HG03196 (cell line): ENCODE measurements around the gene CSPG4.
"Not testable (repeated sequence)": the region's sequence is repeated elsewhere in the genome, so short reads cannot be mapped to it uniquely, and the experiment has no call there.

Experiments
- ATAC-seq: cut with Tn5 transposase; IDR thresholded peaks from one replicate; pipeline ENCODE4 v1.9.1; 2021; ENCODE audit not compliant: unreplicated experiment

CSPG4 gene

DNA sequence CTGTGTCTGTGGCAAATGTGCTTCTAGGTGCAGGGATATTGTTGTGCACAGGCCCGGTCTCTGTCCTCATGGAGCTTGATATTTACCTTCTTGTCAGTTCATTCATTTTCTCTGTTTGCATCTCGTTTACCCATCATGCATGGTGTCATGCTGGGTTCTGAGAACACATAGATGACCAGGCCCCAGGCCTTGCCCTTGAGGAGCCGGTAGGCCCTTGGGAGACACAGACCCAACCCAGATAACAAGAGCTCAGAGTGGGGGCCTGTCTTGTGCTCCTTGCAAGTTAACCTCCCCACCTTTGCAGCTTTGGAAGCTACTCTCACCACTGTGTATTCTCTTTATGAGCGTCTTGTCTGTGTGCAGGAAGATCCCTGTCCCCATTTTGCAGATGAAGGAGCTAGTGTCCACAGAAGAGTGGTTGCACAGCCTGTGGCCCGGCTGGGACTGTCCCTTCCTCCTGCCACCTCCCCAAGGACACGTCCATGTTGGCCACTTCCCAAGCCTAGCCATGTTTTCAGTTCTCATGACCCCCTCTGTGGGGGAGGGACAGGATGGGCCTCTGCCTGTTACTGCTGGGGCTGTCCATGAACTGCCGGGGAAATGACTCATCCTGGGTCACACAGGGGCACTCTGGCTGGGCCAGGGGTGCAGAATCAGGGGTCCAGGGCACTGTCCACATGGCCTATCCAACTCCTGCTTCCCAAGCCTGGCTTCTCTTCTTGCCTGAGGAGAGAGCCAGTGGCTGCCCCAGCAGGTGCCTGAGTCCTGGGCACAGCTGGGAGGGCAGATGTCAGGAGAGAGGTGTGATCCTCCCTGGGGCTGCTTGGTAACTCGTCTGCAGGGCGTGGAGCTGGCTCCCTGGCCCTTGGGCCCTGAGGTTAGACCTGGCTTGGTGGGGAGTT is 61.5 kb downstream of the CSPG4 start:
- ATAC-seq = no peak

DNA sequence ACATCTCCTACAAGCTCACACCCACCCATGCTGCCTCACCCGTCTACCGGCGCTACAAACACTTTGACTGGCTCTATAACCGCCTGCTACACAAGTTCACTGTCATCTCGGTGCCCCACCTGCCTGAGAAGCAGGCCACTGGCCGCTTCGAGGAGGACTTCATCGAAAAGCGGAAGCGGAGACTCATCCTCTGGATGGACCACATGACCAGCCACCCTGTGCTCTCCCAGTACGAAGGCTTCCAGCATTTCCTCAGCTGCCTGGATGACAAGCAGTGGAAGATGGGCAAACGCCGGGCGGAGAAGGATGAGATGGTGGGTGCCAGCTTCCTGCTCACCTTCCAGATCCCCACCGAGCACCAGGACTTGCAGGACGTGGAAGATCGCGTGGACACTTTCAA is 62.8 kb downstream of the CSPG4 start:
- ATAC-seq = no peak

DNA sequence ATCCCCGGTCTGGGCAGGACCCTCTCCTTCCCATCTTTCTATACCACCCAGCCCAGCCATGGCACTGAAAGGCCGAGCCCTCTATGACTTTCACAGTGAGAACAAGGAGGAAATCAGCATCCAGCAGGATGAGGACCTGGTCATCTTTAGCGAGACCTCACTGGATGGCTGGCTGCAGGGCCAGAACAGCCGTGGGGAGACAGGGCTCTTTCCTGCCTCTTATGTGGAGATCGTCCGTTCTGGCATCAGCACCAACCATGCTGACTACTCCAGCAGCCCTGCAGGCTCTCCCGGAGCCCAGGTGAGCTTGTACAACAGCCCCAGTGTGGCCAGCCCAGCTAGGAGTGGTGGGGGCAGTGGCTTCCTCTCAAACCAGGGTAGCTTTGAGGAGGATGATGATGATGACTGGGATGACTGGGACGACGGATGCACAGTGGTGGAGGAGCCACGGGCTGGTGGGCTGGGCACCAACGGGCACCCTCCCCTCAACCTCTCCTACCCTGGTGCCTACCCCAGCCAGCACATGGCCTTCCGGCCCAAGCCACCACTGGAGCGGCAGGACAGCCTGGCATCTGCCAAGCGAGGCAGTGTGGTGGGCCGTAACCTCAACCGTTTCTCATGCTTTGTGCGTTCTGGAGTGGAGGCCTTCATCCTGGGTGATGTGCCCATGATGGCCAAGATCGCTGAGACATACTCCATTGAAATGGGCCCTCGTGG is 63.4 kb downstream of the CSPG4 start:
- ATAC-seq = no peak

DNA sequence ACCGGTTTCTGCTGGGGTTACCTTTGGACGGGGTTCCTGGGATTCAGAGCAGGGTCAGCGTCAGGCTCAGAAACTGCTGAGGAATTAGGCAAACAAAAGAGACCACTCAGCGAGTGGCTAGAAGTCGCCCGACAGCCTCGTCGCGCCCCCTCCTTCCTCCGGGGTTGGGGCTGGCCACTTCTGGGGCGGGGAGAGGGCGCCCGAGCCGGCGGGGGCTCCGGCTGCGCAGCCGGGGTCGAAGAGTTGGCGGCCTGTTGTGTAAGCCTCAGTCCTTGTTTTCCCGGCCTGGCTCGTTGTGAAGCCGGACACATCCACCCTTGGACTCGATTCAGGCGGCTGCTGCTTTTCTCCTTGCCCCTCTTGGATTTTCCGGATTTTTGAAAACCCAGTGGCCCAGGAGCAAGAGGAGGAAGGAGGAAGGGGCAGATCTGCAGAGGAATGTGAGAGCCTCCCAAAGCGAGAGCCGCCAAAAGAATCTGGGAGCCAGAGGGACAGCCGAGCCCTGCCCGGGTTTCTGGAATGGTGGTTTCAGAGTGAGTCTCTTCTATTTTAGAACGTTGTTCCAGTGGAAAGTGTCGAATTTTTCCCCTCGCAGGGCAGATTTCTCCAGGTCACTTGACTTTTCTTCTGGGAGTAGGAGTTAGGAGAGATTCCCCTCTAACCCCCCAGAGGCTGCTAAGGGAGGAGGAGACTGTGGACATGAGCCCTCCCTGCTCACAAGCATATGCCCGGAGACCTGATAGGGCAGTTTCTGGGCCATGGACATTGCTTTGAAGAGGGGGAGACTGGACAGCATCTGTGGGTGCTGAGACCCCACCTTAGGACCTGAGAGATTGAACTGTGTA is 64.3 kb downstream of the CSPG4 start:
- no peak for ATAC-seq

DNA sequence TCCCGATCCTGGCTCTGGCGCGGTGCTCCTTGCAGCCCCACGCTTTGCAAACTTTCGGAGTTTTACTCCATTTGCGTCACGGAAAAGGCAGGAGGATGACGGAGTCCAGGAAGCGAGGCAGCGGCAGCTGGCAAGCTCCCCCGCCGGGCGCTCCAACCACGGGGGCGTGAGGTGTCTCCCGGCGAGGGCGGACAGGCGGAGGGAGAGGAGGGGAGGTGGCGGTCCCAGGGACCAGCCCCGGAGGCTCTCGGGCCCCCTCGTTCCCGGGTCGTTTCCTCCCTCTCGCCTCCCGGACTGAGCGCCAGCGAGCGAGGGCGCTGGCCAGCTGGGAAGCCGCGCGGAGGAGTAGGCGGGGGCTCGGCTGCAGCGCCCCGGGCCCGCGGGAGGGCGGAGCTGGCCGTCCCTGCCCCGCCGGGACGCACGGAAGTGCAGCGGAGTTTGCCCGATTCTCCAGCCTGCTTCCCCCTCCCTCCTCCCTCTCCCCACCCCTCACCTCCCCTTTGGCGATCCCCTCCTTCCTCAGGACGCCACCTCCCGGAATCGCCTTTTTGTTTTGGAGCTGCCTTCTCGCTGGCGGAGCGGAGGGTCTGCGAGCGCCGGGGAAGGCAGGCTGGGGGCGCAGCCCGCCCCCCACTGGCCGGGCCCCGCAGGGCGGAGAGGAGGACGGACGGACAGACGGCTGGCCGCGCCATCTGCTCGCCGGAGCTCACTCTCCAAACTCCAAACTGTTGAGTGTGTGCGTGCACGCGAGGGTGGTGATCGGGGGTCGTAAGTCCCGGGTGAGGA is 65.1 kb downstream of the CSPG4 start, which contains the start of gene SNX33:
TSS of gene SNX33 (plus strand) at position 543 of the 786 bp plus-strand sequence. CDS start 1,191 bp downstream, outside the sequence.
- ATAC-seq = no peak

DNA sequence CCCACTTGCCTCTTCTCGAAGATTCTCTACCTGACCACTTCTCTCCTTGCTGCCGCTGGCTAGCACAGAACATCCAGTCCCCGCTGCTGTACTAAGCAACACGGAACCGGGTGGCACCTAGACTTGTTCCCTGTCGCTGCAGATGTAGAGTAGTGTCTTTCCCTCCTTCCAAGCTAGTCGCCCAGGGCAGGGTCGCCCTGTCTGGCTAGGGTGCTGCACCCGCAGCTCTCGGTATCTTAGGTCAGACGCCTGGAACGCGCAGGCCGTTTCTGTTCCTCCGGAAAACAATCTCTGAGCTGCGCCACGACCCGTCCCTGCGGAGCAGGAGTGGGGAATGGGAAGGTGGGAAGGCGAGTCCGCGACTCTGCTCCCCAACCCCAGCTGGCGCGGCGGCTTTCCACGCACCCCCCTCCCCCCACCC is 65.7 kb downstream of the CSPG4 start:
- no peak for ATAC-seq

DNA sequence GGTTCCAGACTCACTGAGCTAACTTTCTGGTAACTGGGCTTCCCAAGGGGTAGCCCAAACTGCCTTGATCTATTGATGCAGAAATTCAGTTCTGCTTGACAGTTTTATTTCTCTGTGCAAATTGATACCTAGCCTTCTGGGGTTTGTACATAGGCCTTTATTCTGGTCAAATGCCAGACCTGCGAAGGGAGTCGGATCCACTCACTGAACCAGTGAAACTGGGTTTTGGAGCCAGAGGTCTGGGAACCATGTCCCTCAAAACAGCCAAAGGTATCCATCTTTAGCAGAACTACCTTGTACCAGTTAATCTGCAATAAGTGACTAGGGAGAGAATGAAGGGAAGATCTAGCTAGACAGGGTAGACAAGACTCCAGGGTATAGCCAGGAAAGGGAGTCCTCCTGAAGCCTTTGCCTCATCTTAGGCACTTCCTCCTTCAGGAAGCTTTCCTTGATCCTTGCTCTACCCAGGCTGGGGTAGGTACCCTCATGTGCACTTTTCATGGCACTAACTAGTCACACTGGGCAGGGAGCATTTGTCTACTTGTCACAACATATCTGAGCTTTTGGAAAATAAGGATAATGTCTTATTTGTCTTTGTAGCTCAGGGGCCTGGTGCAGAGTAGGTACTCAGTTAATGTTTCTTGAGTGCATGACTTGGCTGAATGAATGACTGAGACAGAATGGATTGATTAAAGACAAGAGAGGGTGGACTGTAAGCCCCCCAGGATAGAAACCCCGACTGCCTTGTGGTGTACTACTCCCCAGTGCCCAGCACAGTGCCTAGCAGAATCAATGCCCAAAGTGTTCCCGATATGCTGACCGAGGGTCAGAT is 66.3 kb downstream of the CSPG4 start:
- ATAC-seq = no peak

DNA sequence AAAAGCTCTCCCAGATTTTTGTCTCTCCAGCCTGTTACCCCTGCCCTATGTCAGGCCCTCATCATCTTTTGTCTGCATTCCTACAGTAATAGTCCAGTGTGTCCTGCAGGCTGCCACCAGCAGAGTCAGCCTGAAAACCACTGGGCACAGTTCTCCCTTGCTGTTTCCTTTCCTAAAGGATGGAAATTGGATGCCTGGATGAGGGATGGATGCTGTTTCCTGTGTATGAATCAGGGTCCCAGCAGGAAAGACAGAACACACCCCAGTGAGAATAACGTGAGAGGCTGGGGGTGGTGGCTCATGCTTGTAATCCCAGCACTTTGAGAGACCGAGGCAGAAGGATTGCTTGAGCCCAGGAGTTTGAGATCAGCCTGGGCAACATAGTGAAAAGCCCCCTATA is 68.3 kb downstream of the CSPG4 start:
- ATAC-seq = no peak

DNA sequence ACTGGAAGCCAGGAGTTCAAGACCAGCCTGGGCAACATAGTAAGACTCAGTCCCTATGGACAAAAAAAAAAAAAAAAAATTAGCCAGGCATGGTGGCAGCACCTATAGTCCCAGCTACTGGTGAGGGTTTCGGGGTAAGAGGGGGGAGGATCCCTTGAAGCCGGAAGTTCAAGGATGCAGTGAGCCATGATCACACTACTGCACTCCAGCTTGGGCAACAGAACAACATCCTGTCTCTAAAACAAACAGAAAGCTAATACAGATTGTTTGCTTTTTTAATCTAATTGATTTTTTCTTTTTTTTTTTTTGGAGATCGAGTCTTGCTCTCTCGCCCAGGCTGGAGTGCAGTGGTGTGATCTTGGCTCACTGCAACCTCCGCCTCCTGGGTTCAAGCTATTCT is 71.0 kb downstream of the CSPG4 start:
- no peak for ATAC-seq

DNA sequence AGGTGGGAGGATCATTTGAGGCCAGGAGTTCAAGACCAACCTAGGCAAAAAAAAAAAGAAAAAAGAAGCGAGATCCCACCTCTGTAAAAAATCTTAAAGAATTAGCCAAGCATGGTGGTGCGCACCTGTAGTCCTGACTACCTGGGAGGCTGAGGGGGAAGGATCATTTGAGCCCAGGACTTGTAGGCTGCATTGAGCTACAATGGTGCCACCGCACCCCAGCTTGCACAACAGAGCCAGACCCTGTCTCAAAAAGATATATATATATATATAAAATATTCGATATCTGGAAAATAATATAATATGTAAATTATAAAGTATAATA is 71.5 kb downstream of the CSPG4 start:
- ATAC-seq = no peak

DNA sequence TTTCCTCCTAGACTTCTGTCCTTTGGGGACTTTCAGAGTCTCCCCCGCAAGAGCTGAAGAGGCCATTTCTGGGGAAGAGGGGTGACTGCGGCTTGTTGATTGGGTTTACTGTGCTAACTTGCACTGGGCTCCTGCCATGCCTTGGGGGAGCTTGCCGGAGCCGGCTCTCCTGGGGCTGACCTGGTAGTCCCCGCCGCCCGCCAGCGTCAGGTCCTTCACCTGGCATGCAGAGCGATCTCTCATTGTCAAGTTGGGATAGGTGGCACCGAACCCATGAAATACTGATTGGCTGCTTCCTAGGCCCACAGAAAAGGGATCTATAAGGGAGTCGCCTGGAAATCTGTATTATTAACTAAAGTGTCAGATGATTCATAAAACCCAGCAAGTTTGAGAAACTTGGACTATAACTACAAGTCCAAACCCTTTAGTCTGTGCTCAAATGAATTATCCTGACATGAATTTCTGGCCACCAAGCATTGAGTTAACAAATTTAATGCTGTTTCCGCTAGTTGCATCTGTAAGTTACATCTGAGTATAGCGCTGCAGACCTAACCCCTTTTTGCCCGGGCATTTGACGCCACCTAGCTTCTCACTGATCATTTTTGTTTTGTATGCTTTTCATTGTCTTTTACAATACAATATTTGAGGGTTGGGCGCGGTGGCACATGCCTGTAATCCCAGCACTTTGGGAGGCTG is 72.0 kb downstream of the CSPG4 start:
- ATAC-seq = peak; percentile 27

DNA sequence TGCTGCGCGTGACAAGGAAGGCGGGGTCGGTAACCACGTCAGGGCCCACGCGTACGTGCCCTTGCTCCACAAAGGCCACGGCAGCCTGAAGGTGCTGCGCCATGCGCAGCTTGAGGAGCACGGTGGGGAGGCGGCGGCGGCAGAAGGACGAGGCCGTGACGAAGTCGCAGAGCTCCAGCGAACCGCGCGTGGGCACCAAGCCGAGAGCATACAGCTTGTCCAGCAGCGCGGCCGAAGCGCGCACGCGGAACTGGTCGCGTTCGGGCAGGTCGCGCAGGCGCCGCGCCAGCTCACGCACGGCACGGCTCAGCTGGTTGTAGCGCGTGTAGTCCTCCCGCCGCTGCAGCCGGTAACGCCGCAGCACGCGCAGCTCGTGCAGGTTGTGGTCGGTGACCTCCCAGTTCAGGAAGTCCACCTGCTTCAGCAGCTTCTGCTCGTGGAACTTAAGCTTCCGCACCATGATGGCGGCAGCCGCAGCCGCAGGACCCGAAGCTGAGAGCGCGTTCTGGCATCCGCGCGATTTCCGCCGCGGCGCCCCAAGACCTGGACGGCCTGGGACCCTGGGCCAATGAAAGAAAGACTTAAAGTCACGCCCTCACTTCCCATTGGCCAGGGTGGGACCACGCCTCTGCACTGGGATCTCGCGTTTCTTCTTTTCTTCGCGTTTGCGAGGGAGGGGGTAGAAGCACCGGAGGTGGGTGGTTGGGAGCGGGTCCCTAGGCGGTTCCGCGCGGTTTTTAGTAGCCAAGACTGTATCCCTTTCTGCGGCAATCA is 72.8 kb downstream of the CSPG4 start, which contains the start of gene IMP3:
TSS of gene IMP3 (minus strand) at position 516 of the 774 bp plus-strand sequence. CDS start at position 460, 56 bp downstream.
- ATAC-seq = peak; percentile 89

DNA sequence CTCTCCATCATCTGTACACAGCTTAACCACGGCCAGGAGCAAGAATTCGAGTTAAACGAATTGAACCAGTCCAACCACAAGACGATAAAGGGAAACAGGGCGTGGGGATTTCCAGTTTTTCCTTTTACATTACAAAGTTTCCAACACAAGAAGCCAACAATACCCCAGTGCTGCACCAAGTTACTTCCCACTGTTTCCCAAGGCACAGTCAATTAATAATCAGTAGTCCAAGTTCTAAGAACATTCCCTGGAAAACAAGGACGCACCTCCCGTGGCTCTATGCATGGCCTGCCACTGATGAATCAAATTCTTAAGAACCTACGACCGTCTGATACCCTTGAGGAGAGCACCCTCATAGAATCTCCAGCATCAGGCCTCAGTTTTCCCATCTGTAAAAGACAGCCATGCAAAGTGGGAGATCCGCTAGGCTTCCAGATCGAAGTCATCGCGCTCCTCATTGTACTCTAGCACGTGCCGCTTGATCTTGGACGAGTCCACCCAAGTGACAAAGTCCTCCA is 73.4 kb downstream of the CSPG4 start:
- no peak for ATAC-seq

DNA sequence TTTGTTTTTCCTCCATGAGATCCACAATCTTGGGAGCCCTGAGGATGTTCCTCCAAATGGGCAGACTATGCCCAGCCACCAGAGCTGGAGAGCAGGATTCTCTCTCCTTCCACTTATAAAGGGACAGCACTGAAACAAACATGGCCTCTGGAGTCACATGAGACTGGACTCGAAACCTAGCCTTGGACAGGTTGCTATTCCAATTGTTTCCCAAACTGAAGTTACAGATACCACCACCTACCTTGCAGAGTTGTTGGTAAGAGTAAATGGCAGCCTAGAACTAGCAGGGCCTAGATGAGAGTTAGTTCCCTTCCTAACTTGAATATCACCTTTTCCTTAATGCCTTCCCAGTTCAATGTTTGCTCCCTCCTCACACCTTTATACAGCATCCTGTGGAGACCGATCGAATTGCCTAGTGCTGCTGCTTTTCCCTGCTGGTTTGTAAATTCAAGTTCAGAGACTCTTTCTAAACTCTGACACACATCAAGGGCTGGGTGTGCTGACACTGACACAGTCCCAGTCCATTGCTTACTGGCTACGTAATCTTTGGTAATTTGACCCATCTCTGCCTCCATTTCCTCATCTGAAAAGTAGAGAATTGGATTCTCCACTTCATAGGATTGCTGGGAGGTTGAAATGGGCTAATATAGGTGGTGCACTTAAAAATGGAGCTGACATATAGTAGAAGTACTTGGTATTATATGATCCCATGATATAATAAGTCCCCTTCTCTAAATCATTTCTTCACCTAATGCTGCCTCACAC is 75.2 kb downstream of the CSPG4 start:
- ATAC-seq = no peak

DNA sequence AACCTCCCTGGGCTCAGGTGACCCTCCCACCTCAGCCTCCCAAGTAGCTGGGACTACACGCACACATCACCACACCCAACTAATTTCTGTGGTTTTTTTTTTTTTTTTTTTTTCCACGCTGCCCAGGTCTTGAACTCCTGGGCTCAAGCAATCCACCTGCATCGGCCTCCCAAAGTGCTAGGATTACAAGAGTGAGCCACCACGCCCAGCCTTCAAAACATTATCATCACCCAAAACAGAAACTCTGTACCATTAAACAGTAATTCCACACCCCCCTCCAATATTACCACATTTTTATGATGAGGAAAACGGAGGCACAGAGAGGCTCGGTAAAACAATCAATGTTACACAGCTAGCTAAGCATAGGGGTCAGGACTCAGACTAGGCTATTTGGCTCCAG is 76.6 kb downstream of the CSPG4 start:
- no peak for ATAC-seq

DNA sequence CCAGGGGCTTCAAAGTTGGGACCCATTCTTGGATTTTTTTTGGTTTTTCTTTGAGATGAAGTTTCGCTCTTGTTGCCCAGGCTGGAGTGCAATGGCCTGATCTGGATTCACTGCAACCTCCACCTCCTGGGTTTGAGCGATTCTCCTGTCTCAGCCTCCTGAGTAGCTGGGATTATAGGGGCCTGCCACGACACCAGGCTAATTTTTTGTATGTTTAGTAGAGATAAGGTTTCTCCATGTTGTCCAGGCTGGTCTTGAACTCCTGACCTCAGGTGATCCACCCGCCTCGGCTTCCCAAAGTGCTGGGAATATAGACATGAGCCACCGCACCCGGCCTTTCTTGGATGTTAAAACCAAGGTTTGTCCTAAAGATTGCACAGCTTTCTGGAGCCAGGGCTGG is 78.7 kb downstream of the CSPG4 start:
- not testable (repeated sequence) for ATAC-seq

DNA sequence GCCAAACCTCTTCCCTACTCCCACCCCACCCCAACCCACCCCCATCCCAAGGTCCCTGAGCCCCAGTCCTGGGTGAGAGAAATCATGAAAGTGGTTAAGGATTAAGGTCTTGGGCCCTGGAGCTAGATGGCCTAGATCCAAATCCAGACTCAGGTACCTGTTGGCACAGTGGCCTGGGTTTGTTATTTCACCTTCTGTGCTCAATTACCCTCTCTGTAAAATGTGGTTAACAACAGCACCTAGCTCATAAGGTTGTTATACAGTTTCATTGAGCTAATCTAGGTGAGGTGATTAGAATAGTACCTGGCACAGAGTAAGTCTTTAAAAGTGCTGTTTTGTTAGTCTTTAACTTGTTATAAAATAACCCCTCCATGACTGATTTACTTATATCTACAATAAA is 80.7 kb downstream of the CSPG4 start:
- no peak for ATAC-seq
